A549 (cell line): Measurements from ENCODE around the gene C1orf94. TPM values are rescaled to one million over a fixed set of nuclear protein-coding genes. Genes with fewer than 3 reads are reported as not detected.

Source experiments
- ATAC-seq, 2 experiments: fragments of 200-7000 bp in 1 of 2; fragments of >200 bp in 1 of 2; cut with Nextera tagmentation in 1 of 2; cut with Tn5 transposase in 1 of 2; 3 replicates each; pipeline versions ENCODE4 v1.8.0 to v1.9.1; 2018 to 2020; ENCODE audit warnings: mild to moderate bottlenecking in 1 of 2, moderate library complexity in 1 of 2
- CTCF ChIA-PET: fragments of 300-600 bp; sonication (Branson Sonifier 250); formaldehyde crosslinking; extraction: SDS; loops from one replicate; lab custom pipeline; 2021; ENCODE audit warnings: antibody characterized with exemption, inconsistent platforms; lab: Yijun Ruan, JAX
- POLR2A ChIA-PET: fragments of 350-600 bp; formaldehyde crosslinking; extraction: SDS; loops from one replicate; lab custom pipeline; 2021; ENCODE audit warnings: antibody characterized with exemption, inconsistent platforms; lab: Yijun Ruan, JAX
- DNase-seq, 2 experiments: peaks; one replicate each; pipeline versions ENCODE4 v3.0.0 to v3.0.0-alpha.2; 2011 to 2016; ENCODE audit warnings: low read depth in 1 of 2, low spot score in 1 of 2
- FAIRE-seq: peaks from 2 replicates; lab custom pipeline; 2011; peaks lifted over from hg19 to GRCh38; lab: Jason Lieb, UNC
- H3K27ac ChIP-seq, 2 experiments: fragments of >200 bp; sonication (Bioruptor Twin); formaldehyde crosslinking; 3 replicates each; pipeline ENCODE4 v1.5.1; 2016 to 2017
- H3K4me1 ChIP-seq: fragments of >200 bp; sonication (Bioruptor Twin); formaldehyde crosslinking; 3 replicates; pipeline ENCODE4 v1.6.1; 2016
- H3K4me2 ChIP-seq: fragments of >200 bp; sonication (Bioruptor Twin); formaldehyde crosslinking; 3 replicates; pipeline ENCODE4 v1.6.1; 2016
- H3K4me3 ChIP-seq: fragments of >200 bp; sonication (Bioruptor Twin); formaldehyde crosslinking; 3 replicates; pipeline ENCODE4 v1.5.1; 2016
- H3K9me3 ChIP-seq: fragments of >200 bp; sonication (Bioruptor Twin); formaldehyde crosslinking; 3 replicates; pipeline ENCODE4 v1.6.1; 2016
- BHLHE40 ChIP-seq: IDR thresholded peaks from 2 replicates; pipeline ENCODE4 v1.6.1; 2012; ENCODE audit warnings: low read depth, low read length, inconsistent platforms
- CBX2 ChIP-seq: fragments of 200-600 bp; sonication (generic); IDR thresholded peaks from 2 replicates; pipeline ENCODE4 v1.6.1; 2016; ENCODE audit warnings: low read depth, mild to moderate bottlenecking, borderline replicate concordance
- CBX8 ChIP-seq: fragments of 200-600 bp; sonication (generic); IDR thresholded peaks from 2 replicates; pipeline ENCODE4 v1.6.1; 2016
- CEBPB ChIP-seq, 2 experiments: fragments of >200 bp in 1 of 2; sonication (Bioruptor Twin) in 1 of 2; formaldehyde crosslinking in 1 of 2; IDR thresholded peaks; 2 replicates each; pipeline ENCODE4 v1.6.1; 2012 to 2016
- CHD4 ChIP-seq: fragments of 200-600 bp; sonication (generic); IDR thresholded peaks from 2 replicates; pipeline ENCODE4 v1.6.1; 2016; ENCODE audit warnings: antibody characterized with exemption, mild to moderate bottlenecking, borderline replicate concordance
- E2F6 ChIP-seq: IDR thresholded peaks from 2 replicates; pipeline ENCODE4 v1.6.1; 2012; ENCODE audit warnings: low read depth, borderline replicate concordance
- ELK1 ChIP-seq: fragments of 150-350 bp; IDR thresholded peaks from 2 replicates; pipeline ENCODE4 v1.6.1; 2014; ENCODE audit warnings: low read depth, mild to moderate bottlenecking, low read length
- ESRRA ChIP-seq: fragments of 150-350 bp; IDR thresholded peaks from 2 replicates; pipeline ENCODE4 v1.6.1; 2014; ENCODE audit warnings: mild to moderate bottlenecking, low read length, borderline replicate concordance
- FOSB ChIP-seq: fragments of 250-450 bp; sonication (Bioruptor Pico); IDR thresholded peaks from 2 replicates; pipeline ENCODE4 v1.5.0; 2020; ENCODE audit warnings: mild to moderate bottlenecking, moderate library complexity
- HDAC2 ChIP-seq: fragments of 200-600 bp; sonication (generic); IDR thresholded peaks from 2 replicates; pipeline ENCODE4 v1.6.1; 2016
- HES2 ChIP-seq: fragments of >200 bp; sonication (Bioruptor Twin); formaldehyde crosslinking; IDR thresholded peaks from 2 replicates; pipeline ENCODE4 v1.6.1; 2016
- HEYL ChIP-seq: fragments of 250-450 bp; sonication (Bioruptor Pico); IDR thresholded peaks from 2 replicates; pipeline ENCODE4 v1.8.0; 2021; ENCODE audit warnings: mild to moderate bottlenecking, moderate library complexity
- HOXA7 ChIP-seq: fragments of 250-450 bp; sonication (Bioruptor Pico); IDR thresholded peaks from 2 replicates; pipeline ENCODE4 v1.5.0; 2020; ENCODE audit warnings: mild to moderate bottlenecking, moderate library complexity
- HOXB13 ChIP-seq: fragments of 250-450 bp; sonication (Bioruptor Pico); IDR thresholded peaks from 2 replicates; pipeline ENCODE4 v1.5.0; 2020; ENCODE audit warnings: low read depth, mild to moderate bottlenecking, moderate library complexity
- HOXB5 ChIP-seq: fragments of 250-450 bp; sonication (Bioruptor Pico); IDR thresholded peaks from 2 replicates; pipeline ENCODE4 v1.5.0; 2020; ENCODE audit warnings: mild to moderate bottlenecking, moderate library complexity
- JUN ChIP-seq, 2 experiments: fragments of >200 bp; sonication (Bioruptor Twin); formaldehyde crosslinking; IDR thresholded peaks; 2 replicates in 1 of 2; 3 replicates in 1 of 2; pipeline ENCODE4 v1.6.1; 2016 to 2017
- JUNB ChIP-seq: fragments of >200 bp; sonication (Bioruptor Twin); formaldehyde crosslinking; IDR thresholded peaks from 2 replicates; pipeline ENCODE4 v1.6.1; 2016
- KDM5A ChIP-seq: fragments of 200-600 bp; sonication (generic); IDR thresholded peaks from 2 replicates; pipeline ENCODE4 v1.6.1; 2016; ENCODE audit warnings: antibody characterized with exemption, mild to moderate bottlenecking
- MAX ChIP-seq: IDR thresholded peaks from 2 replicates; pipeline ENCODE4 v1.6.1; 2012
- MYC ChIP-seq: IDR thresholded peaks from 2 replicates; pipeline ENCODE4 v1.6.1; 2012; ENCODE audit warnings: mild to moderate bottlenecking, inconsistent platforms, low read length, improper control_type of control experiment, borderline replicate concordance
- NR3C1 ChIP-seq: fragments of >200 bp; sonication (Bioruptor Twin); formaldehyde crosslinking; IDR thresholded peaks from 3 replicates; pipeline ENCODE4 v1.6.1; 2017
- POLR2A ChIP-seq: IDR thresholded peaks from 2 replicates; pipeline ENCODE4 v1.6.1; 2012; ENCODE audit warnings: mild to moderate bottlenecking, low read length
- POLR2AphosphoS2 ChIP-seq: conservative IDR thresholded peaks from 2 replicates; pipeline ENCODE4 v1.6.1; 2012; ENCODE audit warnings: low read length, improper control_type of control experiment, inconsistent platforms
- RARB ChIP-seq: fragments of 250-450 bp; sonication (Bioruptor Pico); IDR thresholded peaks from 2 replicates; pipeline ENCODE4 v1.8.0; 2021; ENCODE audit warnings: mild to moderate bottlenecking, moderate library complexity
- REST ChIP-seq: fragments of 200-600 bp; sonication (generic); IDR thresholded peaks from 2 replicates; pipeline ENCODE4 v1.6.1; 2016; ENCODE audit warnings: antibody characterized with exemption, mild to moderate bottlenecking, moderate library complexity
- RFX5 ChIP-seq: fragments of 450-650 bp; IDR thresholded peaks from 2 replicates; pipeline ENCODE4 v1.7.1; 2014; ENCODE audit warnings: antibody characterized with exemption, mild to moderate bottlenecking, moderate library complexity
- SREBF2 ChIP-seq: fragments of 450-650 bp; IDR thresholded peaks from 2 replicates; pipeline ENCODE4 v1.6.1; 2014; ENCODE audit warnings: mild to moderate bottlenecking, moderate library complexity
- TP53 ChIP-seq: fragments of 250-450 bp; sonication (Bioruptor Pico); IDR thresholded peaks from 2 replicates; pipeline ENCODE4 v1.5.0; 2021; ENCODE audit warnings: mild to moderate bottlenecking, moderate library complexity
- ZC3H11A ChIP-seq: fragments of 450-650 bp; IDR thresholded peaks from 2 replicates; pipeline ENCODE4 v1.6.1; 2014; ENCODE audit warnings: antibody characterized with exemption, mild to moderate bottlenecking
- ZFP36 ChIP-seq: fragments of 450-650 bp; IDR thresholded peaks from 2 replicates; pipeline ENCODE4 v1.6.1; 2014; ENCODE audit warnings: borderline replicate concordance; ENCODE audit not compliant: partially characterized antibody
- ZSCAN20 ChIP-seq: fragments of 250-450 bp; sonication (Bioruptor Pico); IDR thresholded peaks from 2 replicates; pipeline ENCODE4 v1.8.0; 2022; ENCODE audit warnings: mild to moderate bottlenecking, moderate library complexity
- WGBS: methylation state at CpG from one replicate; pipeline ENCODE4 v1.1.6; 2017; ENCODE audit errors: missing lambda C conversion rate; 5-methylcytosine and 5-hydroxymethylcytosine counted together
- polyA plus RNA-seq, 4 experiments: library from polyadenylated mRNA; depleted of rRNA in 3 of 4; stranded (reverse); fragments of >200 nt; fragmentation: RNase III in 1 of 4; extraction: RNeasy Plus Mini Kit Qiagen cat#74134 plus additional on column Dnase treatment in 1 of 4; gene quantifications; 2 replicates in 3 of 4; 3 replicates in 1 of 4; pipeline ENCODE4 v1.2.3, GENCODE V29; 2011 to 2017

The C1orf94 gene
- polyA plus RNA-seq, 2 of the 4 experiments (the other 2 are of a cell fraction), result not detected

- no peak overlapping the region for H3K4me3 ChIP-seq
- TF ChIP-seq BHLHE40, result no peak
- TF ChIP-seq, all 56 proteins: peak for 0
- ATAC-seq (no peak), FAIRE-seq (no peak), DNase-seq (no peak)
- 0% methylated on average over 3 of the region's 13 CpGs for WGBS
- Histone ChIP-seq H3K4me1 (no peaks in the 10 kb centered on the region), H3K27ac (no peak overlapping the region), H3K9me3 (no peaks in the 10 kb centered on the region), H3K4me2 (no peak overlapping the region)
- ChIA-PET POLR2A (no interaction called here), CTCF (no interaction called here)
Measured at GRCh38 chr1:34128186-34128889, 48.4 kb upstream of the C1orf94 start.

GRCh38 chr1:34129630-34130029, 47.1 kb upstream of the C1orf94 start:
- Histone ChIP-seq H3K4me1 (no peaks in the 10 kb centered on the region), H3K4me3 (no peak overlapping the region), H3K27ac (no peak overlapping the region), H3K9me3 (no peaks in the 10 kb centered on the region), H3K4me2 (no peak overlapping the region)
- CTCF ChIA-PET, result no interaction called here
- DNase-seq (no peak), FAIRE-seq (no peak), ATAC-seq (peak in 1 of 2 experiments; percentile 60; a peak in 2 of 6 replicates)
- TF ChIP-seq MYC (no peak), ZSCAN20 (CRISPR knock-in tag) (no peak), RARB (CRISPR knock-in tag) (no peak), HDAC2 (no peak), CHD4 (no peak), MAX (no peak), HES2 (no peak), ZC3H11A (no peak), CBX2 (no peak), HOXB5 (CRISPR knock-in tag) (no peak), JUNB (no peak), KDM5A (no peak), NR3C1 (no peak), FOSB (CRISPR knock-in tag) (no peak)
- POLR2A ChIA-PET, result no interaction called here
- 33% methylated on average over 6 of the region's 6 CpGs for WGBS

- no peak overlapping the region for H3K27ac ChIP-seq
- H3K4me1 ChIP-seq, result no peaks in the 10 kb centered on the region
- H3K4me2 ChIP-seq, result no peak overlapping the region
- H3K9me3 ChIP-seq, result no peaks in the 10 kb centered on the region
- no peak for FAIRE-seq
- DNase-seq, result no peak
- no peak overlapping the region for H3K4me3 ChIP-seq
- ChIA-PET CTCF (no interaction called here), POLR2A (no interaction called here)
- 21% methylated on average over 5 of the region's 5 CpGs for WGBS
- ATAC-seq, result no peak
- TF ChIP-seq SREBF2, result no peak
- no peak for TF ChIP-seq RFX5
- no peak for TF ChIP-seq ESRRA
- no peak for TF ChIP-seq HOXA7
- TF ChIP-seq E2F6, result no peak
- no peak for TF ChIP-seq HOXB13 (CRISPR knock-in tag)
- no peak for TF ChIP-seq CEBPB (IDR thresholded peaks at IDR 0.05)
- TF ChIP-seq HEYL, result no peak
- no peak for TF ChIP-seq JUN (IDR thresholded peaks at IDR 0.05)
- TF ChIP-seq POLR2A, result no peak
- no peak for TF ChIP-seq BHLHE40
- no peak for TF ChIP-seq ELK1
- no peak for TF ChIP-seq REST
- no peak for TF ChIP-seq TP53 (CRISPR knock-in tag)
- no peak for TF ChIP-seq CBX8
- TF ChIP-seq POLR2AphosphoS2, result no peak
- no peak for TF ChIP-seq CBX2
- TF ChIP-seq ZFP36, result no peak
- TF ChIP-seq HOXB5 (CRISPR knock-in tag), result no peak
Measured at GRCh38 chr1:34130306-34130705, 46.4 kb upstream of the C1orf94 start.
